ENCODE measurements around the gene CD300H.
A peak's percentile ranks its signal among the peaks of the same experiment; 100 is the strongest.

Gene CD300H

DNA sequence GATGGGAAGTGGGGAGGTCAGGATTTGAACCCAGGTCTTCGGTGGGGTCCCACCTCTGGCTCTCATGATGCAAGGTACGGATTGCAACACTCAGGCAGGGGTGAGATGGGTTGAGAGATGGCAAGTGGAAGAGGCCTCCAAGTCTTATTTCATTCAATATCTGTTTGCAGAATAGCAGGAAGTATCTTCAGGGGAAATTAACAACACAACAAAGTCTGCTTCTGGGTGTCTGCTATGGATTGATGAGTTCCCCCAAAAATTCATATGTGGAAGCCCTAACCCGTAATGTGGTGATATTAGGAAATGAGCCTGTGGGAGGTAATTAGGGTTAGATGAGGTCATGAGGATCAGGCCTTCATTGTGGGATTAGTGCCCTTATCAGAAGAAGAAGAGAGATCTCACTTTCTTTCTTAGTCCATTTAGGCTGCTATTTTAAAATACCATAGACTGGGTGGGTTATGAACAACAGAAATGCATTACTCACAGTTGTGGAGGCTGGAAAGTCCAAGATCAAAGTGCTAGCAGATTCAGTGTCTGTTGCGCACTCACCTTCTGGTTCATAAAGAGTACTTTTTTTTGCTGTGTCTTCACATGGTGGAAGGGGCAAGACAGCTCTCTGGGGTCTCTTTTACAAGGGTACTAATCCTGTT is 4.4 kb upstream of the CD300H start:
- no peak for TF ChIP-seq YY1 (IDR thresholded peaks at IDR 0.05; ENCODE audit: low read depth)
- no peak for TF ChIP-seq CREB1 (IDR thresholded peaks at IDR 0.05; ENCODE audit: low read depth)
- TF ChIP-seq EP300 (IDR thresholded peaks at IDR 0.05; ENCODE audit: borderline replicate concordance) = no peak
- TF ChIP-seq RAD21 (IDR thresholded peaks at IDR 0.05; ENCODE audit: low read depth) = no peak
- TF ChIP-seq ZBTB7A (IDR thresholded peaks at IDR 0.05; ENCODE audit: low read depth) = no peak
- TF ChIP-seq CEBPB (IDR thresholded peaks at IDR 0.05) = no peak
- TF ChIP-seq TAF1 (IDR thresholded peaks at IDR 0.05; ENCODE audit: low read depth) = no peak
- TF ChIP-seq FOXM1 (IDR thresholded peaks at IDR 0.05; ENCODE audit: borderline replicate concordance, low read depth) = no peak
- no peak for TF ChIP-seq NFIC (IDR thresholded peaks at IDR 0.05)
- TF ChIP-seq TEAD4 (IDR thresholded peaks at IDR 0.05) = no peak

- TF ChIP-seq CREB1 (IDR thresholded peaks at IDR 0.05; ENCODE audit: low read depth) = no peak
- no peak for TF ChIP-seq EGR1 (IDR thresholded peaks at IDR 0.05)
- TF ChIP-seq, protein P1, sequence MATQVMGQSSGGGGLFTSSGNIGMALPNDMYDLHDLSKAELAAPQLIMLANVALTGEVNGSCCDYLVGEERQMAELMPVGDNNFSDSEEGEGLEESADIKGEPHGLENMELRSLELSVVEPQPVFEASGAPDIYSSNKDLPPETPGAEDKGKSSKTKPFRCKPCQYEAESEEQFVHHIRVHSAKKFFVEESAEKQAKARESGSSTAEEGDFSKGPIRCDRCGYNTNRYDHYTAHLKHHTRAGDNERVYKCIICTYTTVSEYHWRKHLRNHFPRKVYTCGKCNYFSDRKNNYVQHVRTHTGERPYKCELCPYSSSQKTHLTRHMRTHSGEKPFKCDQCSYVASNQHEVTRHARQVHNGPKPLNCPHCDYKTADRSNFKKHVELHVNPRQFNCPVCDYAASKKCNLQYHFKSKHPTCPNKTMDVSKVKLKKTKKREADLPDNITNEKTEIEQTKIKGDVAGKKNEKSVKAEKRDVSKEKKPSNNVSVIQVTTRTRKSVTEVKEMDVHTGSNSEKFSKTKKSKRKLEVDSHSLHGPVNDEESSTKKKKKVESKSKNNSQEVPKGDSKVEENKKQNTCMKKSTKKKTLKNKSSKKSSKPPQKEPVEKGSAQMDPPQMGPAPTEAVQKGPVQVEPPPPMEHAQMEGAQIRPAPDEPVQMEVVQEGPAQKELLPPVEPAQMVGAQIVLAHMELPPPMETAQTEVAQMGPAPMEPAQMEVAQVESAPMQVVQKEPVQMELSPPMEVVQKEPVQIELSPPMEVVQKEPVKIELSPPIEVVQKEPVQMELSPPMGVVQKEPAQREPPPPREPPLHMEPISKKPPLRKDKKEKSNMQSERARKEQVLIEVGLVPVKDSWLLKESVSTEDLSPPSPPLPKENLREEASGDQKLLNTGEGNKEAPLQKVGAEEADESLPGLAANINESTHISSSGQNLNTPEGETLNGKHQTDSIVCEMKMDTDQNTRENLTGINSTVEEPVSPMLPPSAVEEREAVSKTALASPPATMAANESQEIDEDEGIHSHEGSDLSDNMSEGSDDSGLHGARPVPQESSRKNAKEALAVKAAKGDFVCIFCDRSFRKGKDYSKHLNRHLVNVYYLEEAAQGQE (IDR thresholded peaks at IDR 0.05; ENCODE audit: low read depth) = no peak
- TF ChIP-seq TCF12 (IDR thresholded peaks at IDR 0.05; ENCODE audit: low read depth) = no peak
- no peak for TF ChIP-seq TEAD4 (IDR thresholded peaks at IDR 0.05)
- TF ChIP-seq, protein P2, sequence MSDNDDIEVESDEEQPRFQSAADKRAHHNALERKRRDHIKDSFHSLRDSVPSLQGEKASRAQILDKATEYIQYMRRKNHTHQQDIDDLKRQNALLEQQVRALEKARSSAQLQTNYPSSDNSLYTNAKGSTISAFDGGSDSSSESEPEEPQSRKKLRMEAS (IDR thresholded peaks at IDR 0.05) = no peak
- TF ChIP-seq RAD21 (IDR thresholded peaks at IDR 0.05; ENCODE audit: low read depth) = no peak
- no peak for TF ChIP-seq EP300 (IDR thresholded peaks at IDR 0.05; ENCODE audit: borderline replicate concordance)
- TF ChIP-seq, protein P3, sequence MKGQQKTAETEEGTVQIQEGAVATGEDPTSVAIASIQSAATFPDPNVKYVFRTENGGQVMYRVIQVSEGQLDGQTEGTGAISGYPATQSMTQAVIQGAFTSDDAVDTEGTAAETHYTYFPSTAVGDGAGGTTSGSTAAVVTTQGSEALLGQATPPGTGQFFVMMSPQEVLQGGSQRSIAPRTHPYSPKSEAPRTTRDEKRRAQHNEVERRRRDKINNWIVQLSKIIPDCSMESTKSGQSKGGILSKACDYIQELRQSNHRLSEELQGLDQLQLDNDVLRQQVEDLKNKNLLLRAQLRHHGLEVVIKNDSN (IDR thresholded peaks at IDR 0.05) = no peak
- TF ChIP-seq TAF1 (IDR thresholded peaks at IDR 0.05; ENCODE audit: low read depth) = no peak
- TF ChIP-seq NFIC (IDR thresholded peaks at IDR 0.05) = no peak
- no peak for TF ChIP-seq YY1 (IDR thresholded peaks at IDR 0.05; ENCODE audit: low read depth)
Measured at GRCh38 chr17:74569020-74570003, 2.0 kb upstream of the CD300H start.

GRCh38 chr17:74568106-74568873 is 981 bp upstream of the CD300H start:
- TF ChIP-seq, protein P1 (IDR thresholded peaks at IDR 0.05; ENCODE audit: low read depth) = no peak
- TF ChIP-seq RAD21 (IDR thresholded peaks at IDR 0.05; ENCODE audit: low read depth) = no peak
- TF ChIP-seq TCF12 (IDR thresholded peaks at IDR 0.05; ENCODE audit: low read depth) = no peak
- no peak for TF ChIP-seq CREB1 (IDR thresholded peaks at IDR 0.05; ENCODE audit: low read depth)
- TF ChIP-seq FOXM1 (IDR thresholded peaks at IDR 0.05; ENCODE audit: borderline replicate concordance, low read depth) = no peak
- no peak for TF ChIP-seq CEBPB (IDR thresholded peaks at IDR 0.05)
- TF ChIP-seq NFIC (IDR thresholded peaks at IDR 0.05) = no peak
- no peak for TF ChIP-seq EP300 (IDR thresholded peaks at IDR 0.05; ENCODE audit: borderline replicate concordance)
- TF ChIP-seq, protein P3 (IDR thresholded peaks at IDR 0.05) = no peak
- TF ChIP-seq EGR1 (IDR thresholded peaks at IDR 0.05) = no peak
- no peak for TF ChIP-seq TAF1 (IDR thresholded peaks at IDR 0.05; ENCODE audit: low read depth)
- TF ChIP-seq TEAD4 (IDR thresholded peaks at IDR 0.05) = no peak
- TF ChIP-seq, protein P2 (IDR thresholded peaks at IDR 0.05) = no peak
- no peak for TF ChIP-seq ZBTB7A (IDR thresholded peaks at IDR 0.05; ENCODE audit: low read depth)
- no peak for TF ChIP-seq YY1 (IDR thresholded peaks at IDR 0.05; ENCODE audit: low read depth)

DNA sequence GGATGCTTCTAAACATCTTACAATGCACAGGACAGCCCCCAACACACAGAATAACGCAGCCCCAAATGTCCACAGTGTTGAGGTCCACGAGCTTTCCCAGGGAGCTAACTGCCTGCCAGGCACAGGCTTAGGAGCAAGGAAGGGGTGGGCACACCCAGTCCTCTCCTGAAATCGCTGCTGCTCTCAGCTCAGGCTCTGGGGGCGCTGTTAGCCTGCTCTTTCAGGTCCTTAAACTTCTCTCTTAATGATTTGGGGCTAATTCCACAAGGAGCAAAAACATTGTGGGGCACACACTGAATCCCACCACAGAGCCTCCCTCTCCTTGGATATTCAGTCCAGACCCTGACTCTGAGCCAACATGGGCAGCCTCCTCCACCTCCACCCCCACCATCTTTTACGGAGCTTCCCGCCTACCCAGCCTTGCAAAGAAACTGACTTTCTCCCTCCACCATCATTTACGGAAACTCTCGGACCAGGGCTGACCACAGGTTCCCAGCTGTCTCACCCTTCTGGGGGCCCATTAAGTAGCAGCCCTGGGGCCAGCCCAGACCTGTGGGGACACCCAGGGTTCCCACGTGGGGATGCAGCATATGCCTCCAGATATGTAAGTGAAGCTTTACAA is 1.1 kb downstream of the CD300H start:
- TF ChIP-seq RAD21 (IDR thresholded peaks at IDR 0.05; ENCODE audit: low read depth) (peak; percentile 66), TEAD4 (IDR thresholded peaks at IDR 0.05) (no peak)

Measured in Ishikawa (cell line).